GM19240 (cell line): Measurements from ENCODE around the gene CLTB.
A peak's percentile ranks its signal among the peaks of the same experiment; 100 is the strongest.

ENCODE experiments used
- DNase-seq: peaks from one replicate; pipeline ENCODE4 v3.0.0; 2011; ENCODE audit warnings: low spot score; ENCODE audit not compliant: insufficient read length

Gene CLTB

GRCh38 chr5:176405656-176406435, 10.5 kb downstream of the CLTB start:
- no peak for DNase-seq

- no peak for DNase-seq
Measured at GRCh38 chr5:176401281-176402205, 14.8 kb downstream of the CLTB start.

GRCh38 chr5:176400382-176401156, 15.8 kb downstream of the CLTB start:
- DNase-seq = no peak

- DNase-seq = no peak
Measured at GRCh38 chr5:176397736-176398420, 18.5 kb downstream of the CLTB start.

GRCh38 chr5:176396330-176396729, 20.0 kb downstream of the CLTB start:
- DNase-seq = no peak

GRCh38 chr5:176394881-176395675, 21.3 kb downstream of the CLTB start:
- DNase-seq = no peak

- DNase-seq = no peak
Measured at GRCh38 chr5:176394096-176394495, 22.2 kb downstream of the CLTB start.

GRCh38 chr5:176392526-176392925, 23.8 kb downstream of the CLTB start:
- DNase-seq = no peak

GRCh38 chr5:176391999-176392398, 24.3 kb downstream of the CLTB start:
- no peak for DNase-seq

- no peak for DNase-seq
Measured at GRCh38 chr5:176391479-176391878, 24.9 kb downstream of the CLTB start.

GRCh38 chr5:176389135-176390123, 26.9 kb downstream of the CLTB start:
- peak; percentile 53 for DNase-seq

- DNase-seq = peak; percentile 97
Measured at GRCh38 chr5:176388444-176389134, 27.8 kb downstream of the CLTB start, which contains the start of the genes HIGD2A and NOP16. Gene HIGD2A, plus strand, starts transcription at chr5:176388751. Its CDS starts 69 bp downstream, at chr5:176388820. Gene NOP16, minus strand, starts transcription at chr5:176388598. Its CDS starts 59 bp downstream, at chr5:176388539.

- no peak for DNase-seq
Measured at GRCh38 chr5:176388003-176388443, 28.3 kb downstream of the CLTB start.

- DNase-seq = no peak
Measured at GRCh38 chr5:176387384-176387925, 28.9 kb downstream of the CLTB start.

- no peak for DNase-seq
Measured at GRCh38 chr5:176386491-176386890, 29.8 kb downstream of the CLTB start.

GRCh38 chr5:176384991-176385390, 31.3 kb downstream of the CLTB start:
- no peak for DNase-seq

- no peak for DNase-seq
Measured at GRCh38 chr5:176384366-176384930, 31.9 kb downstream of the CLTB start.
